OCI-LY7 (cell line): Measurements from ENCODE around the gene MMD.
"Not testable (repeated sequence)": the region's sequence is repeated elsewhere in the genome, so short reads cannot be mapped to it uniquely, and the experiment has no call there.

Source experiments
- CTCF ChIP-seq: fragments of 200-600 bp; sonication (generic); conservative IDR thresholded peaks from 2 replicates; pipeline ENCODE4 v1.5.1; 2014; ENCODE audit warnings: mild to moderate bottlenecking, antibody characterized with exemption, low read length, moderate library complexity, mixed read lengths
- EZH2phosphoT487 ChIP-seq: fragments of 200-600 bp; sonication (generic); IDR thresholded peaks from 2 replicates; pipeline ENCODE4 v1.6.1; 2018; ENCODE audit warnings: low read depth, borderline replicate concordance, mild to moderate bottlenecking, mixed run types, antibody characterized with exemption, low read length, moderate library complexity, mixed read lengths

GRCh38 chr17:55446004-55446403 is 24.4 kb upstream of the MMD start:
- TF ChIP-seq CTCF, EZH2phosphoT487: not testable (repeated sequence)
